Measurements from ENCODE around the gene CYP3A7.

- TF ChIP-seq, protein P1, sequence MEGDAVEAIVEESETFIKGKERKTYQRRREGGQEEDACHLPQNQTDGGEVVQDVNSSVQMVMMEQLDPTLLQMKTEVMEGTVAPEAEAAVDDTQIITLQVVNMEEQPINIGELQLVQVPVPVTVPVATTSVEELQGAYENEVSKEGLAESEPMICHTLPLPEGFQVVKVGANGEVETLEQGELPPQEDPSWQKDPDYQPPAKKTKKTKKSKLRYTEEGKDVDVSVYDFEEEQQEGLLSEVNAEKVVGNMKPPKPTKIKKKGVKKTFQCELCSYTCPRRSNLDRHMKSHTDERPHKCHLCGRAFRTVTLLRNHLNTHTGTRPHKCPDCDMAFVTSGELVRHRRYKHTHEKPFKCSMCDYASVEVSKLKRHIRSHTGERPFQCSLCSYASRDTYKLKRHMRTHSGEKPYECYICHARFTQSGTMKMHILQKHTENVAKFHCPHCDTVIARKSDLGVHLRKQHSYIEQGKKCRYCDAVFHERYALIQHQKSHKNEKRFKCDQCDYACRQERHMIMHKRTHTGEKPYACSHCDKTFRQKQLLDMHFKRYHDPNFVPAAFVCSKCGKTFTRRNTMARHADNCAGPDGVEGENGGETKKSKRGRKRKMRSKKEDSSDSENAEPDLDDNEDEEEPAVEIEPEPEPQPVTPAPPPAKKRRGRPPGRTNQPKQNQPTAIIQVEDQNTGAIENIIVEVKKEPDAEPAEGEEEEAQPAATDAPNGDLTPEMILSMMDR (conservative IDR thresholded peaks at IDR 0.05; ENCODE audit: low read length): no peak
- TF ChIP-seq EZH2phosphoT487 (IDR thresholded peaks at IDR 0.05; ENCODE audit: borderline replicate concordance): no peak
These were observed 4.0 kb downstream of the CYP3A7 start for GRCh38 chr7:99730992-99731391.
